Activated CD8-positive, alpha-beta memory T cell treated with anti-CD3 and anti-CD28 coated beads, Interleukin-2, amount 10 ng/mL, durations not matched to agents 7 days and 5 days (primary cell): Measurements from ENCODE around the gene ZFTA. TPM values are rescaled to one million over a fixed set of nuclear protein-coding genes. Genes with fewer than 3 reads are reported as not detected.

Experiments
- ATAC-seq: fragments of 150-1000 bp; cut with Tn5 transposase; one replicate; pipeline ENCODE4 v1.10.0; 2021; ENCODE audit warnings: moderate library complexity
- CTCF ChIA-PET: fragments of 350-600 bp; sonication (Branson Sonifier 250); formaldehyde crosslinking; loops from one replicate; lab custom pipeline; 2021; ENCODE audit warnings: antibody characterized with exemption; lab: Charles Lee
- DNase-seq: peaks from one replicate; pipeline ENCODE4 v3.0.0-alpha.2; 2020
- H3K27ac Mint-ChIP-seq: one replicate; pipeline ENCODE4 v1.8.0; 2021; ENCODE audit warnings: mild to moderate bottlenecking, mixed read lengths
- H3K27me3 Mint-ChIP-seq: one replicate; pipeline ENCODE4 v1.8.0; 2021; ENCODE audit warnings: mixed read lengths
- H3K36me3 Mint-ChIP-seq: one replicate; pipeline ENCODE4 v1.8.0; 2021; ENCODE audit warnings: mild to moderate bottlenecking, mixed read lengths
- H3K4me1 Mint-ChIP-seq: one replicate; pipeline ENCODE4 v1.8.0; 2021; ENCODE audit warnings: mixed read lengths
- H3K4me3 Mint-ChIP-seq: one replicate; pipeline ENCODE4 v1.8.0; 2021; ENCODE audit warnings: mild to moderate bottlenecking, moderate library complexity, mixed read lengths
- H3K9me3 Mint-ChIP-seq: one replicate; pipeline ENCODE4 v1.8.0; 2022; ENCODE audit warnings: low read depth, mixed read lengths
- total RNA-seq, 2 experiments: library from RNA; stranded (reverse); gene quantifications; one replicate each; pipeline ENCODE4 v1.2.3, GENCODE V29; 2021

The ZFTA gene
- total RNA-seq, 2 experiments from 2014 or later: 2.6 to 4.2 TPM

DNA sequence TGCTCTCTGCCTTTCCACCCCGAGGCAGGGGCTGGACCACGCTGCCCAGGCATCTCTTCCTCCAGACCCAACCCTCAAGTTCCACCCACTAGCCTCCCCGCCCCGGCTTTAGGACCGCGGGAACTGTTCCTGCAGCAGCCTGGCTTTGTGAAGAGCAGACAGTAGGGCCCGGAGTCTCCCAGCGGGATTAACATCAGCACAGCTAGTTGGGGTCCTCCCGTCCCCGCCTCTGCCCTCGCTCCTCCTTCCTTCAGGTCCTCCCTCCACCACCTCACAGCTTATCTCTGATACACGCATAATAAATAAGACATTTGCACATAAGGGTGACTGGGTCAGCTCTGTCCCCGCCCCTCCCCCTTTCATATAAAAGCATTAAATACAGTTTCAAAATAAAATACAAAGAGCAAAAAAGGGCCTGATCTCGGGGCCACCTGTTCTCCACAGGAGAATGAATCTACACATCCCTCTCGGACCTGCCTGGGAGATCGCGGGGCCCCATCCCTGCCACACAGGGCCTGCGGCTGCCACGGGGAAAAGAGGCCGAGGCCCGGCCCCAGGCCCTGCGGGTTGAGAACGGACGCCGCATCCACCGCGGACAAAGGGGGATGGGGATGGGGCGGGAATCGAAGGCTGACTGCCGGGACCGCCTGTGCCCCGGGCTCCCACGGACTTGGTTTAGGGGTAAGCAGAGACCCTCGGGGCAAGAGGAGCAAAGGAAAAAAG lies 6.5 kb downstream of the ZFTA start:
- Mint-ChIP-seq H3K27ac (no peak overlapping the region), H3K27me3 (no peaks in the 10 kb centered on the region), H3K4me3 (no peak overlapping the region), H3K9me3 (no peaks in the 10 kb centered on the region), H3K36me3 (peaks cover 3% of the 10 kb centered on the region), H3K4me1 (peaks cover under 1% of the 10 kb centered on the region)
- no peak for DNase-seq
- CTCF ChIA-PET: no interaction called here
- no peak for ATAC-seq

DNA sequence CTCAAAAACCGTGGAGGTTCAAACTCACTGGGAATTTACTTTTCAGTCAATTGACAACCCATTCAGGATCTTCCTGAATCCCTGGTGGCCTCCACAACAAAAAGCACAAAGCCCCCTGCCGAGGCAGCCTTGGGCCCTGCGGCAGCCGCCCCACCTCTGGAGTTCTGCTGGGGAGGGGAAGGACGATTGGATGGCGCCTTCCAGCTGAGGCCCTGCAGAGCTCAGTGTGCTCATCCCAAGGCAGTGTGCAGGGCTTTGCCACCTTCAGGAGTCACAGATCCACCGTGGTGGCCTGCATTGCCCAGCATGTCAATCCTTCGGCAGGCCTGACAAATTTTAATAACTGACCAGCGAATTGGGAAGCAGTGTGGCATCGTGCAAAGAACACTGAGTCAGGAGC lies 7.4 kb downstream of the ZFTA start:
- Mint-ChIP-seq H3K27me3 (no peaks in the 10 kb centered on the region), H3K4me1 (no peaks in the 10 kb centered on the region), H3K27ac (no peak overlapping the region), H3K9me3 (no peaks in the 10 kb centered on the region), H3K36me3 (peaks cover 6% of the 10 kb centered on the region), H3K4me3 (no peak overlapping the region)
- no peak for DNase-seq
- CTCF ChIA-PET: no interaction called here
- no peak for ATAC-seq

DNA sequence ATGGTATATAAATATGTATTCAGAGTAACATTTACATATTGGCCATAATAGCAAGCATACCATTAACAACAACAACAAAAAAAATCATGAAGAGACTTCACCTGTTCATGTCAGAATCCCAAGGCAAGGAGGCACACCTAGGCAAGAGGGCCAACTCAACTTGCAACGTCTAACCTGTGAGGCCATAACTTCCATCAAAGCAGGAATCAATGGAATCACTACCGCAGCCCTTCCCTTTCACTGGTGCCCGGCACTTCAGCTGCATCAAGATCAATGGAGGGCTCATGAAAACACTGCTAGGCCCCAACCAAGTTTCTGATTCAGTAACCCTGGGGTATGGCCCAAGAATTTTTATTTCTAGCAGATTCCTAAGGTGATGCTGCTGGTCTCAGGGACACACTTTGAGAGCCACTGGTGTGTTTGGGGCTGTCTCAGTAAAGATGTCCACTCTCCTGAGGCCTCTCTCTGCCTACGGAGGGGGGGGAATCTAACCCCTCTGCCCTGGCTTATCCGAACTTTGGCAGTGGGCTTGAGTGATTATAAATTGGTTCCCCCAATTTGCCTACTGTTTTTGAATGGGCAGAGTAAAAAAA lies 8.0 kb downstream of the ZFTA start:
- H3K9me3 Mint-ChIP-seq: no peaks in the 10 kb centered on the region
- no peaks in the 10 kb centered on the region for H3K4me1 Mint-ChIP-seq
- peaks cover 8% of the 10 kb centered on the region for H3K36me3 Mint-ChIP-seq
- no peaks in the 10 kb centered on the region for H3K27me3 Mint-ChIP-seq
- no peak for DNase-seq
- no peak for ATAC-seq
- CTCF ChIA-PET: no interaction called here
- H3K4me3 Mint-ChIP-seq: no peak overlapping the region
- no peak overlapping the region for H3K27ac Mint-ChIP-seq

DNA sequence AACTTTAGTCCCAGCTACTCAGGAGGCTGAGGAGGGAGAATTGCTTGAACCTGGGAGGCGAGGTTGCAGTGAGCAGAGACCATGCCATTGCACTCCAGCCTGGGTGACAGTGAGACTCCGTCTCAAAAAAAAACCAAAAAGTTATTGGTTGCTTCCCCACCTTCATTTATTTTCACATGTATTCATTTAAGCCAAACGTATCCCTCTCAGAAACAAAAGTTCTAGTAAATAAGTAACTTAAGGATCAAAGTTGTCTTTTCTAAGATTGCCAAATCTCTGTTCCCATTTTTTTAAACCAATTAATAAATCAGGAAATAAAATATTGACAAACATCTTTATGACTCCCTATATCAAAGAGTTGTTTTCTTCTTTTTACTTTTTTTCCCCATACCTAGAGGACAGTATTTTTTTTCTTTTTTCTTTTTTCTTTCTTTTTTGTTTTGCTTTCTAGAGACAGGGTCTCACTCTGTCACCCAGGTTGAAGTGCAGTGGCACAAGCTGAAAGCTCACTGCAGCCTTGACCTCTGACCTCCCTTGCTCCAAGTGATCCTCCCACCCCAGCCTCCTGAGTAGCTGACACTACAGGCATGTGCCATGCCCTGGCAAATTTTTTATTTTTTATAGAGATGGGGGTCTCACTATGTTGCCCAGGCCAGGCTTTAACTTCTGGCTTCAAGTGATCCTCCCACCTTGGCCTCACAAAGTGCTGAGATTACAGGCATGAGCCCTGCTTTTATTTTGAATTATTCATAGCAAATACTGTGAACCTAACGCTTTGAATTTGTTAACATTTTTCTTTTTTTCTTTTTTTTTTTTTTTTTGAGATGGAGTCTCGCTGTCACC lies 11.4 kb downstream of the ZFTA start:
- Mint-ChIP-seq H3K27me3 (no peaks in the 10 kb centered on the region), H3K9me3 (no peaks in the 10 kb centered on the region), H3K27ac (no peak overlapping the region), H3K4me1 (no peaks in the 10 kb centered on the region), H3K36me3 (peaks cover 15% of the 10 kb centered on the region), H3K4me3 (no peak overlapping the region)
- CTCF ChIA-PET: no interaction called here
- no peak for ATAC-seq
- no peak for DNase-seq

DNA sequence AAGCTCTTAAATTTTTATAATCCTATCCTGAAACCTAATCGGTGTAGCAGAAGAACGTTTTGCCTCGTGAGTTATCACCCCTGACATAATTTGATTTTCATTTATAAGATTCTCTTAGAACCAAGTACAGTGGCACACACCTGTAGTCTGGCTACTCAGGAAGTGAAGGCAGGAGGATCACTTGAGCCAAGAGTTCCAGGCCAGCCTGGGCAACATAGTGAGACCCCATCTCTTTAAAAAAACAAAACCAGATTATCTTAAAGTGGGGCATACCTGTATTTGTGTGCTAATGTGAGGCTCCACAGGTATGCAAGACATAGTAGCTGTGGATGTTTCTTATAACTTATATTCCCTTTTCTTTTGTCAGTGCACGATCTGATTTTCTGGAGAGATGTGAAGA lies 19.0 kb downstream of the ZFTA start:
- ATAC-seq (no peak), DNase-seq (no peak)
- H3K36me3 Mint-ChIP-seq: peaks cover 13% of the 10 kb centered on the region
- no peaks in the 10 kb centered on the region for H3K4me1 Mint-ChIP-seq
- no peak overlapping the region for H3K4me3 Mint-ChIP-seq
- CTCF ChIA-PET: interaction anchor here (1.9 kb wide), 1 partner anchor 12 kb away, joined by 10 read pairs; no protein-coding TSS in a partner anchor
- no peaks in the 10 kb centered on the region for H3K9me3 Mint-ChIP-seq
- H3K27me3 Mint-ChIP-seq: no peaks in the 10 kb centered on the region
- H3K27ac Mint-ChIP-seq: no peak overlapping the region

DNA sequence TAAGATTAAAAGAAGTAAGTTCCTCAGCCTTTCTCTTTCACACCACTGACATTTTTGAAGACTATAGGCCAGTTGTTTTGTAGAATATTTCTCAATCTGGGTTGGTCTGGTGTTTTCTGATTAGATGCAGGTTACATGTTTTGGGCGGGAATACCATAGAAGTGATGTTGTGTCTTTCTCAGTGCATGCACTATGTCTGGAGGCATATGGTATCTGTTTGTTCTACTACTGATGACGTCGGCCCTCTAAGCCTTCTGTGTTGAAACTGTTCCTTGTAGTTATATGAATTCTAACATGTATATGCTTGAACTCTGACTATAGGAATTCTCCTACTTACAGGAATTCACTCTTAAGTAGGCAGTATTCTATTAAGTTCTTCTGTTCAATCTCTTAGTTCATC lies 21.6 kb downstream of the ZFTA start:
- CTCF ChIA-PET: no interaction called here
- DNase-seq (no peak), ATAC-seq (no peak)
- Mint-ChIP-seq H3K9me3 (no peaks in the 10 kb centered on the region), H3K4me3 (no peak overlapping the region), H3K27me3 (no peaks in the 10 kb centered on the region), H3K27ac (no peak overlapping the region), H3K36me3 (peaks cover 7% of the 10 kb centered on the region), H3K4me1 (no peaks in the 10 kb centered on the region)

DNA sequence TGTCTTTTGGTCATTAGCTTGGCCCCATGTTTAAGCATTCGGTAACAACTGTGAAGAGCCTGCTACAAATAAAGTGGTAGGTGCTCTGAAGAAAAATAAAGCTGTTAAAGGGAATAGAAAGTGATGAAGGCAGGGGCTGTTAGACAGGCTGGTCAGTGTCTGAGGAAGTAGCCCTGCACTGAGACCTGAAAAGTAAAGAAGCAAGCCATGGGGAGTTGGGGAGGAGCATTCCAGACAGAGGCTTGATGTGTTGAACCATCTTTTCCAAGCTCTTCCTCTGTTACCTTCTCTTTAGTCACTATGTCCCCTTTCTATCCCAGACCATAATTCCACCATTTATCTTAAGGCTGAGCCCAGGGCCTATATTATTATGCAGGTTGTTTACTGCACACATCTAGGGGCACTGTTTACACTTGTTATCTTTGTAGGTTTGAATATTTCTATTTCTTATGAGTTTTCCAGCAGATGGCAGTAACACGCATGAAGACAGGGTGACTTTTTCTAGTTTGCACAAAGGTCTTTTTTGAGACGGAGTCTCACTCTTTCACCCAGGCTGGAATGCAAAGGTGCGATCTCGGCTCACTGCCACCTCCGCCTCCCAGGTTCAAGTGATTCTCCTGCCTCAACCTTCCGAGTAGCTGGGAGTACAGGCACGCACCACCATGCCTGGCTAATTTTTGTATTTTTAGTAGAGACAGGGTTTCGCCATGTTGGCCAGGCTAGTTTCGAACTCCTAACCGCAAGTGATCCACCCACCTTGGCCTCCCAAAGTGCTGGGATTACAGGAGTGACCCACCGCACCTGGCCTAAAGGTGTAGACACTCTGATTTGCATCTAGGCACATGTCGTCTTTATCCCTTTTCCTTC lies 23.0 kb downstream of the ZFTA start:
- DNase-seq (no peak), ATAC-seq (no peak)
- no peaks in the 10 kb centered on the region for H3K27me3 Mint-ChIP-seq
- no peak overlapping the region for H3K27ac Mint-ChIP-seq
- CTCF ChIA-PET: no interaction called here
- no peaks in the 10 kb centered on the region for H3K4me1 Mint-ChIP-seq
- H3K9me3 Mint-ChIP-seq: no peaks in the 10 kb centered on the region
- H3K4me3 Mint-ChIP-seq: no peak overlapping the region
- peaks cover 1% of the 10 kb centered on the region for H3K36me3 Mint-ChIP-seq

DNA sequence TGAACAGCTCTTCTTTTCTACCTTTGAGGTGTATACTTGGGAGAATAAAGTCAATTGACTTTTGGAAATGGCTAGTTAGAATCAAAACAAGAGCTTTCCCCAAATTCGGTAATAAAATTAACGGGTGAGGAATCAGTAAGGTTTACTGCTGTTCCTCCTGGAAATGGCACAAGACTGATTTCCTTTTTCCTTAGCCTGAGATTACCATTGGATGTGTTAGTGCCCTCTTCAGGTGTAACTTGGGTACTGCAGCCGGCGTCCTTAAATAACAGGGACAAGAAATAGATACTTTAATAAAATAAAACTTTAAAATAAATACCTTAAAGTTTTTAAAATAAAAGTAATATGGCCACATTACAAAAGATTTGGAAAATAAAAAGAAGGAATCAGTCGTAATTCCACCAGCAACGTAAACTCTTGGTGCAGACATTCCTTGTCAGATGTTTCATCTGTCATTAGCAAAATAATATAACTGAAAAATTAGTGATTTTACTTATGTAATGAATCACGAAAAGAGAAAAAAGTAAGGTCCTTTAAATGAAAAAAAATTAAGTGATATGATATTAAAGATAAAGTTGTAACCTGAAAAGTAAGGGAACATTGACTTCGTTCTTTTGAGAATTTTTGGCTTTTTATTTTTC lies 29.7 kb downstream of the ZFTA start:
- Mint-ChIP-seq H3K4me1 (peaks cover 2% of the 10 kb centered on the region), H3K27ac (no peak overlapping the region), H3K36me3 (no peaks in the 10 kb centered on the region), H3K9me3 (no peaks in the 10 kb centered on the region), H3K4me3 (no peak overlapping the region), H3K27me3 (no peaks in the 10 kb centered on the region)
- CTCF ChIA-PET: interaction anchor here (0.6 to 4.5 kb wide), 30 partner anchors 10 to 704 kb away, joined by 3 to 34 read pairs (median 4); partner anchors contain the start of genes ATL3, RTN3 and ZFTA
- peak; percentile 70 for DNase-seq
- ATAC-seq: peak; percentile 36

DNA sequence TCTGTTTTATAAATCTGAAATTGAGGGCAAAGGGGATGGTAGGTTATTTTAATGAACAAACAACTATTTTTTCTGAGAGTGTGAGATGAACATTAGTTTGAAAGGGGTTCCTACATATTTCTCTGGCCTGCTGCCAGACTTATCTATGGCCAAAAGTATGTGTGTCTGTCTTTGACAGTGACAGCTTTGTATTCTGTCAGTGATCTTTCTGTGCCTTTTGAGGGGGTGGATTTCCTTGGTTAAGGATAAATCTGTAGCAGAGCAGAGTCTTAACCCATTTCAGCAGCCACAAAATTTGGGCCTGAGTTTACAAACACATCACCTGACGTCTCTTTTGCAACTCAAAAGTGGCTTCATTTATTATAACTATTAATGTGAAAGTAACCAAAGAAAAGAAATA lies 30.9 kb downstream of the ZFTA start:
- Mint-ChIP-seq H3K9me3 (no peaks in the 10 kb centered on the region), H3K4me1 (peaks cover 2% of the 10 kb centered on the region), H3K27ac (no peak overlapping the region), H3K4me3 (no peak overlapping the region), H3K36me3 (no peaks in the 10 kb centered on the region), H3K27me3 (no peaks in the 10 kb centered on the region)
- ATAC-seq (no peak), DNase-seq (no peak)
- CTCF ChIA-PET: interaction anchor here (0.7 to 4.5 kb wide), 18 partner anchors 9 to 703 kb away, joined by 3 to 34 read pairs (median 4); partner anchors contain the start of gene RTN3

DNA sequence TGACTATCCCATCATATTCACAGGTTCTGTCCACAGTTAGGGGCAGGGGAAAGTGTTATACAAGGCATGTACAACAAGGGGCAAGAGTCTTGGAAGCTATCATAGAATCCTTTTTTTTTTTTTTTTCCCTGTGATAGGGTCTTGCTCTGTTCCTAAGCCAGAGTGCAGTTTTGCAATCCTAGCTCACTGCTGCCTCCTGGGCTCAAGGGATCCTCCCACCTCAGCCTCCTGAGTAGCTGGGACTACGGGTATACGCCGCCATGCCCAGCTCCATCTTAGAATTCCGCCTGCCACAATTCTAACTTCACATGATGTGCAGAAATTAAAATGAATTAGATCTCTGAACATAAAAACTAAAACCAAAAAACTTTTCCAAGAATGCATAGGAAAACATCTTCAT lies 31.7 kb downstream of the ZFTA start:
- CTCF ChIA-PET: interaction anchor here (0.8 to 4.5 kb wide), 6 partner anchors 13 to 258 kb away, joined by 3 to 34 read pairs (median 7); no protein-coding TSS in a partner anchor
- Mint-ChIP-seq H3K4me1 (peaks cover 2% of the 10 kb centered on the region), H3K27me3 (no peaks in the 10 kb centered on the region), H3K27ac (no peak overlapping the region), H3K4me3 (no peak overlapping the region), H3K9me3 (no peaks in the 10 kb centered on the region), H3K36me3 (no peaks in the 10 kb centered on the region)
- no peak for ATAC-seq
- DNase-seq: no peak

DNA sequence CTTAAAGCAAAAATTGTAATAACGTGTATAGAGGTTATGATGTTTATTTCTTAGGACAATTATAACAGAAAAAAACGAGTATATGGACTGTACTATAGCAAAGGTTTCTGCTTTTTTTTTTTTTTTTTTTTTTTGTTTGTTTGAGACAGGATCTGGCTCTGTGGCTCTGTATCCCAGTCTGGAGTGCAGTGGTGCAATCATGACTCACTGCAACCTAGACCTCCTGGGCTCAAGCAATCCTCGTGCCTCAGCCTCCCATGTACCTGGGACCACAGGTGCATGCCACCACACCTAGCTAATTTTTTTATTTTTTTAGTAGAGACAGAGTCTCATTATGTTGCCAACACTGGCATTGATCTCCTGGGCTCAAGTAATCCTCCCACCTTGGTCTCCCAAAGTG lies 39.2 kb downstream of the ZFTA start:
- H3K36me3 Mint-ChIP-seq: no peaks in the 10 kb centered on the region
- H3K9me3 Mint-ChIP-seq: no peaks in the 10 kb centered on the region
- DNase-seq: no peak
- ATAC-seq: no peak
- H3K27me3 Mint-ChIP-seq: no peaks in the 10 kb centered on the region
- H3K4me3 Mint-ChIP-seq: no peak overlapping the region
- no peak overlapping the region for H3K27ac Mint-ChIP-seq
- CTCF ChIA-PET: no interaction called here
- H3K4me1 Mint-ChIP-seq: no peaks in the 10 kb centered on the region

DNA sequence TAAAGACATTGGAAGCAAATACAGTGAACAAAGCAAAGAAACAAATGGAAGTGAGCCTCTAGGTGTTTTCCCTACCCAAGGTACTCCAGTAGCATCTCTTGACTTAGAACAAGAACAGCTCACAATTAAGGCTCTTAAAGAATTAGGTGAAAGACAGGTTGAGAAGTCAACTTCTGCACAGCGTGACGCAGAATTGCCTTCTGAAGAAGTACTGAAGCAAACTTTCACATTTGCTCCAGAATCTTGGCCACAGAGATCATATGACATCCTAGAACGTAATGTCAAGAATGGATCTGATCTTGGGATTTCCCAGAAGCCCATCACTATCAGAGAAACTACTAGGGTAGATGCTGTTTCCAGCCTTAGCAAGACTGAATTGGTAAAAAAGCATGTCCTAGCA lies 48.0 kb downstream of the ZFTA start:
- Mint-ChIP-seq H3K36me3 (peaks cover 1% of the 10 kb centered on the region), H3K27ac (no peak overlapping the region), H3K9me3 (no peaks in the 10 kb centered on the region), H3K4me3 (no peak overlapping the region), H3K27me3 (no peaks in the 10 kb centered on the region), H3K4me1 (no peaks in the 10 kb centered on the region)
- no peak for DNase-seq
- CTCF ChIA-PET: no interaction called here
- no peak for ATAC-seq
